GM21619 (cell line): ENCODE data around the gene RPL10A.
"Not testable (repeated sequence)": the region's sequence is repeated elsewhere in the genome, so short reads cannot be mapped to it uniquely, and the experiment has no call there.

Source experiments
- ATAC-seq: cut with Tn5 transposase; IDR thresholded peaks from one replicate; pipeline ENCODE4 v1.9.1; 2021; ENCODE audit not compliant: unreplicated experiment

RPL10A gene

GRCh38 chr6:35468181-35468979 lies at the start of gene RPL10A:
RPL10A (plus strand) TSS chr6:35468401; CDS start chr6:35468435, 34 bp downstream.
- ATAC-seq, result peak; percentile 70

DNA sequence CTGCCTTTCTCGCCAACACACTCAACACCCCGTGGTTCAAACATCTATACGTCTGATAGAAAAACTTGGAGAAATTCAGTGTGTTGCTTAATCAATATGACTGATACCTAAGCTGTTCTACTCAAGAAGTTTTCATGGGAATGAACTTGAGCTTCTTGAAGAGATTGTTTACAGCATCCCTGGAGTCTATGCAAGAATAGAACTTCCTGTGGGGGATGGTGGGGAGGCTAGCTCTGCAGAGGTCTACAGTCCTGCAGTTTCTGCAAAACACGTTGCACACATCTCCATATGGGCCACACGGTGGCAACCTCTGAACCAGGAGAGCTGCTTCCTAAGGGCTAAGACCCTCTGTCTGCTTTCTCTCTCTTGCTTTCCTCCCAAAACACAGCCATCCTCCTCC lies 48.8 kb upstream of the RPL10A start:
- no peak for ATAC-seq

DNA sequence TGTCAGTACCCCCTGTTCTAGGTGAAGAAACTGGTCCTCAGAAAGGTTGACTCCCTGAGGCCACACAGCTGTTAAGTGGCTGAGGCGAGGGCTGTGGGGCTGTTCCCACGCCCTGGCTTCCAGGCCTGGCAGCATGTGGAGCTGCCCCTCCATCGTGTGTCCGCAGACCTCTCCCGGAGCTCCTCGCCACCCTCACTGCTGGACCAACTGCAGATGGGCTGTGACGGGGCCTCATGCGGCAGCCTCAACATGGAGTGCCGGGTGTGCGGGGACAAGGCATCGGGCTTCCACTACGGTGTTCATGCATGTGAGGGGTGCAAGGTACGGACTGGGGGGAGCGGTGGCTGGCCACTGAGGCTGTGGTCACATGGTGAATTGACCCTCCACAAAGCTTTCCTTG lies 48.2 kb upstream of the RPL10A start:
- no peak for ATAC-seq

GRCh38 chr6:35425284-35425683 lies 42.9 kb upstream of the RPL10A start:
- no peak for ATAC-seq

DNA sequence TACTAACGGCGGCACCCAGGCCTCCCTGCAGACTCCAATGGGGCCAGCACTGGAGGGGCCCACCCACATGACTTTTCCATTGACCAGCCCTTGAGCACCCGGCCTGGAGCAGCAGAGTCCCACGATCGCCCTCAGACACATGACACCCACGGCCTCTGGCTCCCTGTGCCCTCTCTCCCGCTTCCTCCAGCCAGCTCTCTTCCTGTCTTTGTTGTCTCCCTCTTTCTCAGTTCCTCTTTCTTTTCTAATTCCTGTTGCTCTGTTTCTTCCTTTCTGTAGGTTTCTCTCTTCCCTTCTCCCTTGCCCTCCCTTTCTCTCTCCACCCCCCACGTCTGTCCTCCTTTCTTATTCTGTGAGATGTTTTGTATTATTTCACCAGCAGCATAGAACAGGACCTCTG lies 42.1 kb upstream of the RPL10A start:
- ATAC-seq, result no peak

GRCh38 chr6:35427435-35427834 lies 40.8 kb upstream of the RPL10A start:
- no peak for ATAC-seq

DNA sequence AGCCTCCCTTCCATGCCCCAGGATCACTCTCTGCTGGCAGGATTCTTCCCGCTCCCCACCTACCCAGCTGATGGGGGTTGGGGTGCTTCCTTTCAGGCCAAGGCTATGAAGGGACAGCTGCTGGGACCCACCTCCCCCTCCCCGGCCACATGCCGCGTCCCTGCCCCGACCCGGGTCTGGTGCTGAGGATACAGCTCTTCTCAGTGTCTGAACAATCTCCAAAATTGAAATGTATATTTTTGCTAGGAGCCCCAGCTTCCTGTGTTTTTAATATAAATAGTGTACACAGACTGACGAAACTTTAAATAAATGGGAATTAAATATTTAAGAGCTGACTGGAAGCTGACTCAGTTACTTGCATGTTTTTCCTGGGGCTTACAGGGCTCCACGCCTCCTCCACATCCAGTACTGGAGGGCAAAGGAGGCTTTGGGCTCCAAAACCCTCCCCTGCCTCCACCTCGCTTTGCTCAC lies 40.3 kb upstream of the RPL10A start:
- ATAC-seq, result no peak

DNA sequence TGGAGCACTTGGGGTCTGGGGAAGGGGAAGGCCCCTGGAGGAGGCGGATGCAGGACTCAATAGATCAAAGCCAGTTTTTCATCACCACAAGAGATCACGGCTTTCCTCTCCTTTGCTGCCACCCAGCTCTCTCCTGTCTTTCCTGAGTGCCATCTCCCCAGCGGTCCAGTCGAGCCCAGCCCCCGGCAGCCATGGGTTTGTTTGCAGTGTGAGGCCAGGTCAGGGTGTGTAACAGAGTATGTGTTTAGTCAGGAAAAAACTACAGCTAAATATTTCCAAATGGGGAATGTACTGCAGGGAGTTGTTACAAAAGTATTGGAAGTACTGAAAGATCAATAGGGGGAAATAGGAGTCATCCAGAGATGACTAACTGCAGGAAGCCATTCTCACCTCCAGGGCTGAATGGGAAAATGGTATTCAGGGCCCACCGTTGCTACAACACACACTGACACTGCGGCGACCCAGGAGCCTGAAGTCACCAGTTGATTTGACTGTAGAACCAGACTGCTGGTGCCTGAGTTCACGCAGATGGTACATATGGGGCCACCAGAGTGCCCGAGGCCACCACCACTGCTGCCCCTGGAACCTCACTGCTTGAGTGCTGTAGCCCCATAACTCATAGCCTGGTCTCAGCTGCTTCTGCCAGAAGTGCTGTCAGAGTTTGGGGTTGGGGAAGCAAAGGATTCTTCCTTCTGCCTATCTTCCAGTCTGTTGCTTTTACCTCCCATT lies 39.6 kb upstream of the RPL10A start:
- ATAC-seq, result no peak

DNA sequence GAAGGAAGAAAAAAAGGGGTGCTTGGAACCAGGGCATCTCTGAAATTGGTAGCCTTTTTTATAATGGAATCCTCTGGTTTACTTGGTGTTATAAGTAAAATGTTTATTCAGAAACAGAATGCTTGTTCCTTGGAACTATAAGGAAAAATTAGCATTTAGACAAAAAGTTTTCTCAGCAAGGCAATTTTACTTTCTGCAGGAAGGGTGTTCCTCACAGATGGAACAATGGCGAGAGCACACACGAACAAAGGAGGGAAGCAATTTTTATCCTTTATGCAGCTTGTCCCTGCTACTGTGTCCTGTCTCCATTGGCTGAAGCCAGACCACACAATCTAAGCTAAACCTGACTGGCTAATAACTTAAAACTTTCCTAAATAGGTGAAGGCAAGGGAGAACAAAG lies 38.7 kb upstream of the RPL10A start:
- ATAC-seq, result no peak

DNA sequence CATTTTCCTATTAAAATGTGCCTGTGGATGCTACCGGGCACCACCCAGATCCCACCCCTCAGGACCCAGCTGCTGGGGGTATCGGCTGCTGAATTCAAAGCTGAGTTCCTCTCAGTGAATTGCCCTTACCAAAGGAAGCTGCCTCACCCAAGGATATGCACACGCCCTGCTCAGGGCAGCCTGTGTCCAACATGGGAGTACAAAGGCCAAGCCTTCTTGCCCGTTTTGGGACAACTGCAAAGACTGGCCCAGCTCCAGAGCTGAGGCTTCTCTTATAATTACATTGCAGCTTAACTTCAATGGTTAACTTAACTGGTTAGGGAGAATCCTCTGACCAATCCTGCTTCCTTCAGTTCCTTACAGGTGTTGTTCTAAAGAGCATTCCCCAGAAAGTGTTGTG lies 35.9 kb upstream of the RPL10A start:
- no peak for ATAC-seq

DNA sequence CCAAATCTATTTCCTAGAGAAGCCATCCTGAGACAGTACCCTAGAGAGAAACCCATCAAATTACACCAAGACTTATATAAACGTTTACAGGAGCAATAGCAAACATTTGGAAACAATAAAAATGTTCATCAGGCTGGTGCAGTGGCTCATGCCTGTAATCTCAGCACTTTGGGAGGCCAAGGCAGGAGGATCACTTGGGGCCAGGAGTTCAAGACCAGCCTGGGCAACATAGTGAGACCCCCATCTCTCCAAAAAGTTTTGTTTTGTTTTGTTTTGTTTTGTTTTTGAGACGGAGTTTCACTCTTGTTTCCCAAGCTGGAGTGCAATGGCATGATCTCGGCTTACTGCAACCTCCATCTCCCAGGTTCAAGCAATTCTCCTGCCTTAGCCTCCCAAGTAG lies 35.5 kb upstream of the RPL10A start:
- ATAC-seq, result not testable (repeated sequence)

GRCh38 chr6:35435074-35435837 lies 32.9 kb upstream of the RPL10A start:
- no peak for ATAC-seq

GRCh38 chr6:35436071-35436857 lies 31.9 kb upstream of the RPL10A start:
- no peak for ATAC-seq

GRCh38 chr6:35438378-35439065 lies 29.7 kb upstream of the RPL10A start:
- ATAC-seq, result not testable (repeated sequence)

GRCh38 chr6:35439308-35439707 lies 28.9 kb upstream of the RPL10A start:
- ATAC-seq, result no peak

DNA sequence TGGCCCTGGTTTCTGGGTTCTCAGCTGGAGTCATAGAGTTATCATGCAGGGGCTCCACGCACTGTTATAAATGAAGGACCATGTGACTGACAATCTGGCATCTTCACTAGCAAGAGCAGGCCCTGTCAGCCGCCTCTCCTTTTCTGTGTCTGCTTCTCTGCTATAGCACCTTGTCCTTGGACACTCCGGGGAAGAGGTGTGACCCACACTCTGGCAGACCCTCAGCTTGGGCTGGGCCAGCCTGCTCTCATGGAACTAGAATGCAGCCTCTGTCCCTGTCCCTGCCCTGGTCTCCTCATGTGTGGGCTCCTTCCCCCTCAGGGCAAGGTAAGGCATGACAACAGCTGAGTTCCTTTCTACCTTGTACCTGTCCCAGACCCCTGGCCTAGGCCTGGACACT lies 27.0 kb upstream of the RPL10A start:
- no peak for ATAC-seq

- ATAC-seq, result no peak
Measured at GRCh38 chr6:35441642-35442041, 26.6 kb upstream of the RPL10A start.

- ATAC-seq, result no peak
Measured at GRCh38 chr6:35442693-35443092, 25.5 kb upstream of the RPL10A start.

DNA sequence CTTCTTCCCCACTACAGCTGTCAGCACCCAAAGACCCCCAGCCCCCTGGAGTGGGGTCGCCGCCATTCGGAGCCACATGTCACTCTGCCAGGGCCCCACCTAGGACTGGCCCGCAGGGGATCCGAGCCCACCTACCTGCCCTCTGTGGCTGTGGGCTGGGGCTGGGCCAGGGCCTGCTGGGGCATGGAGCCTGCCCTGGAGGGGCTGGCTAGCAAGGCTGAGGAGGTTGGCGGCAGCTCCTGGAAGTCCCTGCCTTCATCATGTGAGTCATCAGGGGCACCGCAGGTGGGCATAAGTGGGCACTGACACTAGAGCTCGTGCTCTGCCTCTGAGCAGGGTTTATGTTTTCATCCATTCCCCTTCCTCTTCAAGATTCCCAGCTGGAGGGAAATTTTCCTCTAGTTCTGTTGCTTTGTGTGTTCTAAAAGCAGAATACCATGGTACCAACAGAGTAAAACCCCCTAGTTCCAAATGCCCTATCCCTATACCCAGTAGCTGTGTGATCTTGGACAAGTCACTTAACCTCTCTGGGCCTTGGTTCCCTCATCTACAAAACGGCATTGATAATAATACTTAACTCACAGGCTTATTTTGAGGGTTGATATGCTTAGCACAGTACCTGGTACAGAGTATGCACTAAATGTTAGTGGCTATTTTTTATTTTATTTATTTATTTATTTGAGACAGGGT lies 24.7 kb upstream of the RPL10A start:
- no peak for ATAC-seq

DNA sequence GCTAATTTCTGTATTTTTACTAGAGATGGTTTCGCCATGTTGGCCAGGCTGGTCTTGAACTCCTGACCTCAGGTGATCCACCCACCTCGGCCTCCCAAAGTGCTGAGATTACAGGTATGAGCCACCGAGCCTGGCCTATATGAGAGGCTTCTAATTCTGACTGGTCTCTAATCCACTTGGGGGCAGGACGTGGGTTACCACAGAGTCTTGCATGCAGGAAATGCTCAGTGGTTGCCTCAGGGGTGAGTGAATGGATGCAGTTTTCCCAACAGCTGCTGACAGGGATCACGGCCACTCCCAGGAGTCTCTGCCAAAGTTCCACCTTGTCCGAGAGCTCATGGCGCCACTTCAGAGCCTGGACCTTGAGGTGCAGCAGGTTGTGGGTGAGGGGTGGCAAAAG lies 22.5 kb upstream of the RPL10A start:
- no peak for ATAC-seq
